GM21786 (cell line): Measurements from ENCODE around the gene VSNL1.

ENCODE experiments used
- ATAC-seq: cut with Tn5 transposase; IDR thresholded peaks from one replicate; pipeline ENCODE4 v1.9.1; 2021; ENCODE audit not compliant: unreplicated experiment

Gene VSNL1

GRCh38 chr2:17610521-17610920 is 70.0 kb downstream of the VSNL1 start:
- no peak for ATAC-seq

- ATAC-seq = no peak
Measured at GRCh38 chr2:17611036-17611435, 70.5 kb downstream of the VSNL1 start.

- no peak for ATAC-seq
Measured at GRCh38 chr2:17614174-17614930, 73.9 kb downstream of the VSNL1 start.

GRCh38 chr2:17615147-17615546 is 74.7 kb downstream of the VSNL1 start:
- no peak for ATAC-seq

- no peak for ATAC-seq
Measured at GRCh38 chr2:17615728-17616351, 75.3 kb downstream of the VSNL1 start.

- no peak for ATAC-seq
Measured at GRCh38 chr2:17616405-17616804, 75.9 kb downstream of the VSNL1 start.

GRCh38 chr2:17617516-17617915 is 77.0 kb downstream of the VSNL1 start:
- no peak for ATAC-seq

- ATAC-seq = no peak
Measured at GRCh38 chr2:17617955-17618354, 77.5 kb downstream of the VSNL1 start.

- no peak for ATAC-seq
Measured at GRCh38 chr2:17620280-17620679, 79.8 kb downstream of the VSNL1 start.

GRCh38 chr2:17620841-17621240 is 80.3 kb downstream of the VSNL1 start:
- ATAC-seq = no peak

- ATAC-seq = no peak
Measured at GRCh38 chr2:17621781-17622180, 81.3 kb downstream of the VSNL1 start.

- ATAC-seq = no peak
Measured at GRCh38 chr2:17625446-17625845, 85.0 kb downstream of the VSNL1 start.

- no peak for ATAC-seq
Measured at GRCh38 chr2:17626986-17627385, 86.5 kb downstream of the VSNL1 start.

- ATAC-seq = no peak
Measured at GRCh38 chr2:17627434-17627833, 86.9 kb downstream of the VSNL1 start.

- ATAC-seq = no peak
Measured at GRCh38 chr2:17628349-17629261, 88.1 kb downstream of the VSNL1 start.

- ATAC-seq = no peak
Measured at GRCh38 chr2:17630089-17630488, 89.6 kb downstream of the VSNL1 start.

GRCh38 chr2:17634997-17635396 is 94.5 kb downstream of the VSNL1 start:
- ATAC-seq = no peak

GRCh38 chr2:17636257-17636656 is 95.8 kb downstream of the VSNL1 start:
- no peak for ATAC-seq

GRCh38 chr2:17637131-17637906 is 96.8 kb downstream of the VSNL1 start:
- no peak for ATAC-seq

- ATAC-seq = no peak
Measured at GRCh38 chr2:17638196-17638743, 97.8 kb downstream of the VSNL1 start.

GRCh38 chr2:17640406-17640805 is 99.9 kb downstream of the VSNL1 start:
- no peak for ATAC-seq
